GM13976 (cell line): ENCODE data around the gene REXO4.
A peak's percentile ranks its signal among the peaks of the same experiment; 100 is the strongest.

Experiments used
- DNase-seq: peaks from one replicate; pipeline ENCODE4 v3.0.0; 2012; ENCODE audit warnings: low spot score
- in situ Hi-C: fragments of 300-500 bp; cut with MboI; formaldehyde crosslinking; loops from one replicate; pipeline ENCODE4 v1.12.0; 2022; ENCODE audit warnings: low sequenced_read_pairs, mixed read lengths, inconsistent platforms; ENCODE audit not compliant: unreplicated experiment
- TF ChIP-seq, protein P1 (sequence below): IDR thresholded peaks from 2 replicates; pipeline ENCODE4 v1.5.1; 2012; ENCODE audit warnings: borderline replicate concordance, mild to moderate bottlenecking; ENCODE audit not compliant: insufficient read depth; ENCODE audit errors: extremely low read depth, missing control alignments, control extremely low read depth

The REXO4 gene

DNA sequence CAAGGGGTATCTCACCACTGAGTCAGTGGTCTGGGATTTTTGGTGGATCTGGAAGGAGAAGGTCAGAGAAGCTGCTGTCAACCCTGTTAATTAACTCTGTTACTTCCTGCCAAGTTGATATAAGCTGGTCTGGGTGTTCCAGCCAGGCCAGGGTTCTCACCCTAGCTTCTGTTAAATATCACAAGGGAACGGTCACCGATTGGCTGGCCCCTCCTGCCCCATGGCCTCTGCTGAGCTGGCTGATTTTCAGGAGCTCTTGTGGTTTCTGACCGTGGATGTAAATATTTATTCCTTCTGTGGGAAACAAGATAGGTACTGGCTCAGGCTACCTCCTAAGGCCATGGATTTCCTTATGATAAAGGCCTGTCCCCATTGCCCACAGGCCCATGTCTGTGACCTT lies 5.4 kb upstream of the REXO4 start:
- in situ Hi-C loops: no loop called here
- TF ChIP-seq, protein P1, sequence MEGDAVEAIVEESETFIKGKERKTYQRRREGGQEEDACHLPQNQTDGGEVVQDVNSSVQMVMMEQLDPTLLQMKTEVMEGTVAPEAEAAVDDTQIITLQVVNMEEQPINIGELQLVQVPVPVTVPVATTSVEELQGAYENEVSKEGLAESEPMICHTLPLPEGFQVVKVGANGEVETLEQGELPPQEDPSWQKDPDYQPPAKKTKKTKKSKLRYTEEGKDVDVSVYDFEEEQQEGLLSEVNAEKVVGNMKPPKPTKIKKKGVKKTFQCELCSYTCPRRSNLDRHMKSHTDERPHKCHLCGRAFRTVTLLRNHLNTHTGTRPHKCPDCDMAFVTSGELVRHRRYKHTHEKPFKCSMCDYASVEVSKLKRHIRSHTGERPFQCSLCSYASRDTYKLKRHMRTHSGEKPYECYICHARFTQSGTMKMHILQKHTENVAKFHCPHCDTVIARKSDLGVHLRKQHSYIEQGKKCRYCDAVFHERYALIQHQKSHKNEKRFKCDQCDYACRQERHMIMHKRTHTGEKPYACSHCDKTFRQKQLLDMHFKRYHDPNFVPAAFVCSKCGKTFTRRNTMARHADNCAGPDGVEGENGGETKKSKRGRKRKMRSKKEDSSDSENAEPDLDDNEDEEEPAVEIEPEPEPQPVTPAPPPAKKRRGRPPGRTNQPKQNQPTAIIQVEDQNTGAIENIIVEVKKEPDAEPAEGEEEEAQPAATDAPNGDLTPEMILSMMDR: no peak
- no peak for DNase-seq

DNA sequence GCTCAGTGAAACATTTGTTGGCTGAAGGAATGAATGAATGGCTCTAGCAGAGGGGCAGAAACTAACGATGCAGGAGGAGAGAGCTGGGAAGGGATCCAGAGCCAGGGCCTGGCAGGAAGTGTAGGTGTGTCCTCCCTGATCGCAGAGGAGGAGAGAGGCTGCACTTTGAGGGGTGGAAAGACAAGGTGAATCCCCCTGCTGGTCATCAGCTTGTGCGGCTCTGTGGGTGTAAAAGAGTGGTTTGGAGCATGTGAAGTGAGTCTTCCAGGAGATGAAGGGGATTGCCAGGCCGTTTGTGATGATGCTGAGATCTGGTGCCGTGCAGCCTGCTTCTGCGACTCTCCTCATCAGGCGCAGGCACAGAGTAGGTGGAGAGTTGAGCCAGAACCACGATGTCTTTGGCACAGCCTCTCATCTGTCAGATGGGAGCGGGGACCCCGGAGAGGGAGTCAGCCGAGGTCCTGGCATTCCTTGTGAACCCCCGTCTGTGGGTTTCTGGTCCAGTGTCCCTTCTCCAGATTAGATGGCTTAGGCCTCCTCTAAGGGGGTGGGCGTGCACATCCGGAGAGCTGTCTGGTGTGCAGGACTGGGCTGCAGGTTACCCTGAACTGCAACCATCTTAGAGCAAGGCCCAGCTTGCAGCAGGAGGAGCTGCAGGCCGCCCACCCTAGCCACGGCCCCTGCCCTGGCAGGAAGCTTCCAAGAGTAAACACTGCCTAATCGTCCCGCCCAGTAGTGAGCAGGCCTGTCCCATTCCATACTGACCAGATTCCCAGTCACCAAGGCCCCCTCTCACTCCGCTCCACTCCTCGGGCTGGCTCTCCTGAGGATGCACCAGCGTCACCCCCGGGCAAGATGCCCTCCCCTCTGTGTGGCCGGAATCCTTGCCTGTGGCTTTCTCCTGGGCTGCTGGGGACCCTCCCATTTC lies 4.1 kb upstream of the REXO4 start, which contains the start of gene ADAMTS13:
TSS of gene ADAMTS13 (plus strand) at position 753 of the 928 bp plus-strand sequence. CDS start at position 830, 77 bp downstream.
- in situ Hi-C loops: no loop called here
- TF ChIP-seq, protein P1: peak; percentile 12
- DNase-seq: peak; percentile 83

DNA sequence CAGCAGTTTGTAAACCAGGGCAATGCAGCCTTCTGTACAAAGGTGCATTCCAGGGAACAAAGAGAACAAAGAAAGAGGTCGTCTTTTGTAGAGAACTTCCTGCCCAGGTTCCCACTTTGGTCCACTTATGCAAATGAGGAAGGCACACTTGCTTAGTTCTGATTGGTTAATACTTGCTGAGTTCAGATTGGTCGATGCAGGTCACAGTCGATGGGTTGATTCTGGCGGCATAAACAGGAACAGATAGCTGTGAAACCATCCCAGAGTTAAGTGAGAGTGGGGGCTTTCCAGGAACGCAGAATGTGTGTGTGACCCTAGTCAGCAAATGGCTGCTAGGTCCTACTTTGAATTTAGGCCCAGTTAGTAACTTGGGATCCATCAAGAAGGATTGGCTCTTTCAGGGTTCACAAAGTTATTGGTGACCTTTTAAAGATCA lies 2.6 kb upstream of the REXO4 start:
- in situ Hi-C loops: no loop called here
- TF ChIP-seq, protein P1: no peak
- DNase-seq: peak; percentile 86

DNA sequence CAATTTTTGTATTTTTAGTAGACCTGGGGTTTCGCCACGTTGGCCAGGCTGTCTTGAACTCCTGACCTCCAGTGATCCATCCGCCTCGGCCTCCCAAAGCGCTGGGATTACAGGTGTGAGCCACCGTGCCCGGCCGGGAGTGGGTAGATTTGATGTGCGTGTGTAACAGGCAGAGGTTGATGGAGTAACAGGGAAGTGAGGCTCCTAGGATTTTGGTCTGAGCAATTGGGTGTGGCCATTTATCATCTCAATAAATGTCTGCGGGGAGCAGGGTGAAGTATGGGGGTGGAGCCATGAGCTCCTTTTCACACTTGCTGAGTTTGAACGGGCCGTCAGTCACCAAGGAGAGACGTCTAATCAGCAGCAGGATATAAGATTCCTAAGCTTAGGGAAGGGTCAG lies 1.2 kb upstream of the REXO4 start:
- TF ChIP-seq, protein P1: no peak
- in situ Hi-C loops: no loop called here

DNA sequence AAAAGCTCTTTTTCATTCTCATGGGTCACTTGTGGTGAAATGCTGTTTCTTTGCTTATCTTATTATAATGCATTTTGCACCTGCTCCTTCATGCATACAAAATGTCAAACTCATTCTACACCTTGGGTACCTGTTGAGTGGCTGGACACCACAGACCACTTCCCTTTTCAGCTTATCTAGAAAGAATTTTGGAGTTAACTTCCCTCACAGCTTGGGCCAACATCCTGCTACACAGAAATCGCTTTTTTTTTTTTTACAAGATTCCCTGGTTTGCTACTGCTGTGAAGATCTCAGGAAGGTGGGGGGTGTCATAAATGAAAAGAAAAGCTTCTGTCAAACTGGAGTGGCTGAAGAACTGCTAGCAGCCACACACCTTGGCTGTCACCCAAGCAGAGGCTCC lies 2.6 kb downstream of the REXO4 start:
- no peak for DNase-seq
- in situ Hi-C loops: no loop called here
- TF ChIP-seq, protein P1: no peak

More for the DNA sequence above, 1.2 kb upstream of the REXO4 start:
- no peak for DNase-seq

DNA sequence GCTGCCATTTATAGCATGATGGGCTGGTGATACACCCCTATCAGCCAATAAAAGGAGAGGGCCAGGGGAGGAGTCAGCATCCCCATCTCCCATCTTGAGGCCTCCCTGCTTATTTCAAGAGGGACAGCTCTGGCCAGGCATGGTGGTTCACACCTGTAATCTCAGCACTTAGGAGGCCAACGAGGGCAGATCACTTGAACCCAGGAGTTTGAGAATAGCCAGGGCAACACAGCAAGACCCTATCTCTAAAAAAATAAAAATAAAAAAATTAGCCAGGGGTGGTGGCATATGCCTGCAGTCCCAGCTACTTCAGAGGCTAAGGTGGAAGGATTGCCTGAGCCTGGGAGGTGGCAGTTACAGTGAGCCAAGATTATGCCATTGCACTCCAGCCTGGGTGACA lies 9.8 kb downstream of the REXO4 start:
- TF ChIP-seq, protein P1: no peak
- DNase-seq: no peak
- in situ Hi-C loops: no loop called here
